A673 (cell line): ENCODE data around the gene AQP5.

ENCODE experiments used
- CTCF ChIP-seq: fragments of 300-800, 200-600 bp; sonication (generic); conservative IDR thresholded peaks from 2 replicates; pipeline ENCODE4 v1.5.1; 2017; ENCODE audit warnings: low read depth, mild to moderate bottlenecking, antibody characterized with exemption, low read length, moderate library complexity, mixed read lengths
- EZH2 ChIP-seq: fragments of 200-600 bp; sonication (generic); IDR thresholded peaks from 2 replicates; pipeline ENCODE4 v1.6.1; 2017; ENCODE audit warnings: borderline replicate concordance, low read depth, mild to moderate bottlenecking, mixed read lengths, antibody characterized with exemption, low read length; ENCODE audit not compliant: poor library complexity, severe bottlenecking

- TF ChIP-seq CTCF (no peak), EZH2 (no peak)
Measured at GRCh38 chr12:49925433-49926204, 36.1 kb upstream of the AQP5 start.
